ENCODE results near the gene MAD1L1. TPM values are rescaled to one million over a fixed set of nuclear protein-coding genes. Genes with fewer than 3 reads are reported as not detected.

Gene MAD1L1
- total and polyA plus RNA-seq, 2 of the 4 experiments (the other 2 are of a cell fraction): 29.0 to 40.9 TPM

GRCh38 chr7:1847260-1848001, 385.3 kb downstream of the MAD1L1 start:
- DNase-seq: no peak
- POLR2A ChIA-PET (ENCODE audit: unreplicated experiment): no interaction called here
- H4K8ac ChIP-seq (ENCODE audit: low read depth in 2 of 2, low read length in 2 of 2): no peak overlapping the region

More at GRCh38 chr7:1847260-1848001, 385.3 kb downstream of the MAD1L1 start:
- no peaks in the 10 kb centered on the region for H3K27me3 ChIP-seq (ENCODE audit: control insufficient read depth, insufficient read depth, low read length)
- no peak overlapping the region for H2AK5ac ChIP-seq (ENCODE audit: low read depth, low read length)
- H3K36me3 ChIP-seq (ENCODE audit: control insufficient read depth, insufficient read depth, low read length): no peaks in the 10 kb centered on the region; the same call in 1 of the 2 replicates
- no peak for TF ChIP-seq USF2 (IDR thresholded peaks at IDR 0.05; ENCODE audit: low read depth, low read length)
- H2BK5ac ChIP-seq (ENCODE audit: low read depth, low read length, poor library complexity, severe bottlenecking): no peak overlapping the region
- no peaks in the 10 kb centered on the region for H3K9me1 ChIP-seq (ENCODE audit: insufficient read depth, low read length)
- no peaks in the 10 kb centered on the region for H3K9me3 ChIP-seq (ENCODE audit: control insufficient read depth, insufficient read depth, low read length)
- H3K4me2 ChIP-seq (ENCODE audit: low read depth, low read length): no peak overlapping the region
- no peak overlapping the region for H3K4me3 ChIP-seq (ENCODE audit: insufficient read depth, low read depth, low read length)
- no peak overlapping the region for H3K14ac ChIP-seq (replicated peaks; ENCODE audit: low read depth, low read length)
- no TSS peak for BruUV-seq (replicated peaks)
- in situ Hi-C loops (cut with MboI; ENCODE audit: low sequenced_read_pairs): no loop called here
- no peak overlapping the region for H3K4ac ChIP-seq (ENCODE audit: low read depth, low read length)
- H2AFZ ChIP-seq (replicated peaks; ENCODE audit: low read length, poor library complexity): no peak overlapping the region
- dilution Hi-C loops (cut with HindIII; ENCODE audit: low sequenced_read_pairs, unreplicated experiment): no loop called here
- ATAC-seq (ENCODE audit: low read depth): no peak
- no peak overlapping the region for H3K9ac ChIP-seq (ENCODE audit: low read depth, low read length)
- no peak overlapping the region for H3K18ac ChIP-seq (ENCODE audit: low read depth, low read length)
- H2AK9ac ChIP-seq (replicated peaks; ENCODE audit: low read depth, low read length, poor library complexity): peak overlapping the region; percentile 48
- H2BK120ac ChIP-seq (ENCODE audit: low read depth, low read length): no peak overlapping the region
- no peak overlapping the region for H2BK20ac ChIP-seq (ENCODE audit: low read depth, low read length)
- no peaks in the 10 kb centered on the region for H3K79me1 ChIP-seq (ENCODE audit: low read depth in 1 of 2, low read length in 2 of 2)
- H3K4me1 ChIP-seq (ENCODE audit: control insufficient read depth, insufficient read depth, low read length): no peaks in the 10 kb centered on the region
- WGBS, 2 experiments (ENCODE audit: extremely low coverage in 2 of 2, insufficient read length in 1 of 2): 94% methylated on average over 21 of the region's 30 CpGs; no CpG with 5 or more reads in 1 of the 2 experiments
- H3K23ac ChIP-seq (ENCODE audit: low read depth, low read length): no peak overlapping the region
- CTCF ChIA-PET: no interaction called here
- no peak overlapping the region for H3K27ac ChIP-seq (ENCODE audit: insufficient read depth, low read length)
- H2BK15ac ChIP-seq (ENCODE audit: low read depth, low read length): no peak overlapping the region
- H3K56ac ChIP-seq (ENCODE audit: extremely low read depth, insufficient read depth, low read length): no peak overlapping the region
- intact Hi-C loops (cut with micrococcal nuclease): no loop called here
- H4K91ac ChIP-seq (ENCODE audit: insufficient read depth, low read depth, low read length): no peak overlapping the region
- H4K5ac ChIP-seq (ENCODE audit: low read depth, low read length): no peak overlapping the region
- H4K20me1 ChIP-seq (ENCODE audit: insufficient read depth, low read length): no peaks in the 10 kb centered on the region; the same call in 1 of the 2 replicates
